H1 (cell line): ENCODE measurements around the gene LY6G5B. TPM values are rescaled to one million over a fixed set of nuclear protein-coding genes. Genes with fewer than 3 reads are reported as not detected.

Experiments used
- CTCF ChIA-PET: fragments of 300-600 bp; sonication (Branson Sonifier 250); formaldehyde crosslinking; loops from one replicate; lab custom pipeline; 2021; ENCODE audit not compliant: partially characterized antibody; lab: Charles Lee
- POLR2A ChIA-PET: fragments of 300-600 bp; sonication (Branson Sonifier 250); formaldehyde crosslinking; loops from one replicate; lab custom pipeline; 2021; ENCODE audit warnings: inconsistent platforms; ENCODE audit not compliant: partially characterized antibody; lab: Charles Lee
- DNase-seq, 2 experiments: peaks; one replicate each; pipeline versions ENCODE4 v3.0.0 to v3.0.0-alpha.2; 2010 to 2022; ENCODE audit warnings: low spot score in 2 of 2, low read depth in 1 of 2, mixed read lengths in 1 of 2
- FAIRE-seq: peaks from 2 replicates; lab custom pipeline; 2011; peaks lifted over from hg19 to GRCh38; lab: Jason Lieb, UNC
- H2AFZ ChIP-seq: 2 replicates; pipeline ENCODE4 v1.8.1; 2012; ENCODE audit warnings: low read length, inconsistent platforms
- H2AK5ac ChIP-seq: 2 replicates; pipeline ENCODE4 v1.6.1; 2013; ENCODE audit warnings: low read depth, low read length
- H2BK120ac ChIP-seq: replicated peaks from 2 replicates; pipeline ENCODE3; 2013; ENCODE audit warnings: low read depth, low read length, inconsistent platforms
- H2BK12ac ChIP-seq: 2 replicates; pipeline ENCODE4 v1.6.1; 2013; ENCODE audit warnings: low read depth, low read length
- H2BK15ac ChIP-seq: 2 replicates; pipeline ENCODE4 v1.6.1; 2013; ENCODE audit warnings: low read length
- H2BK20ac ChIP-seq: 2 replicates; pipeline ENCODE4 v1.6.1; 2013; ENCODE audit warnings: low read length
- H2BK5ac ChIP-seq: 2 replicates; pipeline ENCODE4 v1.6.1; 2013; ENCODE audit warnings: low read depth, low read length
- H3K14ac ChIP-seq: 2 replicates; pipeline ENCODE4 v1.6.1; 2013; ENCODE audit warnings: inconsistent platforms; ENCODE audit not compliant: insufficient read length
- H3K18ac ChIP-seq: 2 replicates; pipeline ENCODE4 v1.6.1; 2013; ENCODE audit warnings: low read length; ENCODE audit errors: extremely low read depth
- H3K23ac ChIP-seq: 2 replicates; pipeline ENCODE4 v1.6.1; 2013; ENCODE audit warnings: inconsistent platforms; ENCODE audit not compliant: insufficient read length
- H3K23me2 ChIP-seq: 2 replicates; pipeline ENCODE4 v1.6.1; 2013; ENCODE audit warnings: low read depth, low read length
- H3K27ac ChIP-seq: 2 replicates; pipeline ENCODE4 v1.6.1; 2011; ENCODE audit warnings: low read depth, low read length, inconsistent platforms
- H3K27me3 ChIP-seq, 4 experiments: replicated peaks in 1 of 4; 1 replicate in 1 of 4; 2 replicates in 3 of 4; pipeline versions ENCODE4 v1.6.1 to v1.8.1; 2011 to 2013; ENCODE audit warnings: low read length in 3 of 4, mild to moderate bottlenecking in 3 of 4, inconsistent platforms in 2 of 4, mixed read lengths in 2 of 4, moderate library complexity in 1 of 4; ENCODE audit not compliant: control insufficient read depth in 3 of 4, insufficient read depth in 3 of 4; ENCODE audit errors: extremely low read depth in 1 of 4
- H3K36me3 ChIP-seq, 4 experiments: 2 replicates each; pipeline versions ENCODE4 v1.6.1 to v1.8.1; 2011 to 2013; ENCODE audit warnings: mild to moderate bottlenecking in 4 of 4, low read length in 3 of 4, moderate library complexity in 2 of 4, control low read depth in 1 of 4, inconsistent platforms in 1 of 4; ENCODE audit not compliant: insufficient read depth in 4 of 4, control insufficient read depth in 2 of 4
- H3K4ac ChIP-seq: replicated peaks from 2 replicates; pipeline ENCODE3; 2013; ENCODE audit warnings: low read length, low read depth, mixed read lengths, inconsistent platforms; ENCODE audit not compliant: insufficient read length
- H3K4me1 ChIP-seq, 4 experiments: replicated peaks in 1 of 4; 1 replicate in 1 of 4; 2 replicates in 3 of 4; pipeline versions ENCODE4 v1.6.1 to v1.8.1; 2011 to 2013; ENCODE audit warnings: low read length in 3 of 4, inconsistent platforms in 2 of 4, mixed read lengths in 1 of 4; ENCODE audit not compliant: insufficient read depth in 4 of 4, control insufficient read depth in 3 of 4
- H3K4me2 ChIP-seq, 2 experiments: 2 replicates each; pipeline versions ENCODE4 v1.6.1 to v1.8.1; 2011 to 2013; ENCODE audit warnings: low read depth in 2 of 2, low read length in 2 of 2, control low read depth in 1 of 2, inconsistent platforms in 1 of 2, mild to moderate bottlenecking in 1 of 2; ENCODE audit not compliant: insufficient read depth in 1 of 2
- H3K4me3 ChIP-seq, 4 experiments: fragments of 200-600, 300-600 bp in 1 of 4; sonication (generic), shearing (Covaris generic), sonication (Bioruptor Twin) in 1 of 4; 2 replicates each; pipeline versions ENCODE4 v1.5.1 to v1.8.1; 2011 to 2016; ENCODE audit warnings: low read length in 4 of 4, low read depth in 3 of 4, control low read depth in 2 of 4, inconsistent platforms in 2 of 4, mild to moderate bottlenecking in 2 of 4, mixed read lengths in 1 of 4, moderate library complexity in 1 of 4; ENCODE audit not compliant: insufficient read depth in 2 of 4; ENCODE audit errors: extremely low read depth in 1 of 4
- H3K56ac ChIP-seq: replicated peaks from 2 replicates; pipeline ENCODE3; 2013; ENCODE audit warnings: low read depth, mild to moderate bottlenecking, mixed read lengths, low read length, inconsistent platforms; ENCODE audit not compliant: insufficient read length
- H3K79me1 ChIP-seq: 2 replicates; pipeline ENCODE4 v1.6.1; 2013; ENCODE audit warnings: low read depth, low read length, control low read depth
- H3K79me2 ChIP-seq, 2 experiments: 2 replicates each; pipeline versions ENCODE4 v1.6.1 to v1.8.1; 2012 to 2013; ENCODE audit warnings: low read length in 2 of 2, mild to moderate bottlenecking in 2 of 2, inconsistent platforms in 1 of 2; ENCODE audit not compliant: insufficient read depth in 2 of 2, control insufficient read depth in 1 of 2
- H3K9ac ChIP-seq, 4 experiments: replicated peaks in 1 of 4; 1 replicate in 1 of 4; 2 replicates in 3 of 4; pipeline versions ENCODE4 v1.6.1 to v1.8.1; 2011 to 2013; ENCODE audit warnings: low read depth in 3 of 4, low read length in 3 of 4, control low read depth in 2 of 4, mild to moderate bottlenecking in 2 of 4, moderate library complexity in 2 of 4, inconsistent platforms in 1 of 4; ENCODE audit errors: extremely low read depth in 1 of 4
- H3K9me3 ChIP-seq, 2 experiments: 2 replicates each; pipeline versions ENCODE4 v1.6.1 to v1.8.1; 2012 to 2013; ENCODE audit warnings: mild to moderate bottlenecking in 2 of 2, moderate library complexity in 2 of 2, control low read depth in 1 of 2, inconsistent platforms in 1 of 2, low read depth in 1 of 2, low read length in 1 of 2, mixed read lengths in 1 of 2; ENCODE audit not compliant: insufficient read depth in 2 of 2
- H4K20me1 ChIP-seq, 2 experiments: replicated peaks in 1 of 2; 2 replicates each; pipeline versions ENCODE3 to v1.8.1; 2011 to 2013; ENCODE audit warnings: inconsistent platforms in 2 of 2, low read length in 2 of 2, mild to moderate bottlenecking in 1 of 2; ENCODE audit not compliant: insufficient read depth in 2 of 2, control insufficient read depth in 1 of 2
- H4K5ac ChIP-seq: 2 replicates; pipeline ENCODE4 v1.6.1; 2013; ENCODE audit warnings: low read length, low read depth, mixed read lengths, inconsistent platforms; ENCODE audit not compliant: insufficient read length
- H4K8ac ChIP-seq: 2 replicates; pipeline ENCODE4 v1.8.0; 2013; ENCODE audit warnings: mild to moderate bottlenecking, moderate library complexity, low read length, inconsistent platforms; ENCODE audit not compliant: insufficient read depth; ENCODE audit errors: extremely low read depth
- H4K91ac ChIP-seq: replicated peaks from 2 replicates; pipeline ENCODE3; 2013; ENCODE audit warnings: low read length, mixed read lengths, inconsistent platforms; ENCODE audit not compliant: insufficient read length
- BCL11A ChIP-seq, 2 experiments: IDR thresholded peaks; one replicate each; pipeline ENCODE4 v1.6.1; 2011; ENCODE audit warnings: low read depth in 2 of 2, low read length in 2 of 2, mild to moderate bottlenecking in 2 of 2
- CBX8 ChIP-seq: fragments of 300-800, 300-1000 bp; sonication (generic); IDR thresholded peaks from 2 replicates; pipeline ENCODE4 v1.7.1; 2016; ENCODE audit warnings: low read depth, low read length, borderline replicate concordance
- TAF1 ChIP-seq: IDR thresholded peaks from 2 replicates; pipeline ENCODE4 v1.6.1; 2011; ENCODE audit warnings: mild to moderate bottlenecking, low read depth, low read length
- WGBS, 2 experiments: shearing (Covaris generic) in 1 of 2; methylation state at CpG; one replicate each; pipeline versions ENCODE4 v1.1.6 to v1.1.7; 2013 to 2015; ENCODE audit warnings: low lambda C conversion rate in 2 of 2, mixed read lengths in 2 of 2, inconsistent platforms in 1 of 2, low coverage in 1 of 2, missing lambda C conversion rate in 1 of 2; ENCODE audit not compliant: insufficient replicate concordance in 2 of 2, insufficient coverage in 1 of 2, insufficient read length in 1 of 2; ENCODE audit errors: extremely low coverage in 1 of 2, missing lambda C conversion rate in 1 of 2; 5-methylcytosine and 5-hydroxymethylcytosine counted together
- polyA plus RNA-seq, 7 experiments: library from polyadenylated mRNA; depleted of rRNA in 3 of 7; stranded (reverse) in 5 of 7; unstranded in 2 of 7; fragments of >200 nt in 5 of 7; fragments of 200-250 nt in 2 of 7; gene quantifications; 1 replicate in 5 of 7; 2 replicates in 1 of 7; 4 replicates in 1 of 7; pipeline versions ENCODE4 v1.2.1 to v1.2.3, GENCODE V29; 2011 to 2013; ENCODE audit warnings: missing spikeins in 2 of 7, mixed read lengths in 2 of 7
- total RNA-seq: library from RNA; stranded (reverse); fragmentation: NEBNext Ultra II Directional; extraction: Animal tissue kit (Norgen Biotek cat#: 25700); gene quantifications from 2 replicates; pipeline ENCODE4 v1.2.1, GENCODE V29; 2021

LY6G5B gene
- total and polyA plus RNA-seq, 2 of the 8 experiments (the other 6 are each of a cell fraction or from before 2014, with no cell fraction given): 10.6 to 12.6 TPM

- no peak overlapping the region for H3K23ac ChIP-seq
- H3K27me3 ChIP-seq: peaks cover 0 to 1% (median 1%) of the 10 kb centered on the region in 4 experiments; a peak in 3 of 7 replicates
- TF ChIP-seq BCL11A (IDR thresholded peaks at IDR 0.05; ENCODE audit: low read depth in 2 of 2, low read length in 2 of 2) (no peak), CBX8 (no peak), TAF1 (no peak)
- TF ChIP-seq, all 59 proteins: peak for 0
- Histone ChIP-seq H4K20me1 (no peaks in the 10 kb centered on the region), H2BK20ac (no peak overlapping the region), H3K14ac (no peak overlapping the region), H2BK12ac (no peak overlapping the region), H3K4me2 (no peak overlapping the region), H3K4me1 (peaks cover 0 to 5% (median 4%) of the 10 kb centered on the region in 4 experiments; a peak in 5 of 7 replicates), H3K18ac (no peak overlapping the region), H3K36me3 (peaks cover 3 to 23% (median 16%) of the 10 kb centered on the region in 4 experiments; a peak in 5 of 8 replicates), H2BK5ac (no peak overlapping the region), H3K27ac (no peak overlapping the region), H2BK15ac (no peak overlapping the region), H3K79me2 (no peaks in the 10 kb centered on the region), H4K8ac (no peak overlapping the region), H2BK120ac (no peak overlapping the region), H3K4ac (no peak overlapping the region), H4K91ac (no peak overlapping the region), H4K5ac (no peak overlapping the region), H3K56ac (no peak overlapping the region), H3K9ac (no peak overlapping the region), H3K79me1 (no peaks in the 10 kb centered on the region), H3K23me2 (peaks cover 5% of the 10 kb centered on the region; the same call in 1 of the 2 replicates), H2AK5ac (no peak overlapping the region), H2AFZ (no peak overlapping the region), H3K4me3 (no peak overlapping the region), H3K9me3 (no peaks in the 10 kb centered on the region)
- DNase-seq (no peak), FAIRE-seq (no peak)
- 89% methylated on average over 8 of the region's 8 CpGs; no CpG with 5 or more reads in 1 of the 2 experiments for WGBS, 2 experiments
- CTCF ChIA-PET: interaction anchor here (0.8 to 5.8 kb wide), 8 partner anchors 12 to 181 kb away, joined by 3 to 26 read pairs (median 6); partner anchors contain the start of genes DDAH2 and LY6G5B
- POLR2A ChIA-PET: interaction anchor here (0.8 to 6.6 kb wide), 4 partner anchors 24 to 140 kb away, joined by 3 to 33 read pairs (median 4); partner anchors contain the start of genes BAG6 and HSPA1B
Measured at GRCh38 chr6:31687321-31687720, 17.5 kb downstream of the LY6G5B start.
